Astrocyte (in vitro differentiated cells and primary cell): ENCODE results near the gene BAHCC1. TPM values are rescaled to one million over a fixed set of nuclear protein-coding genes. Genes with fewer than 3 reads are reported as not detected.

Experiments
- DNase-seq: peaks from one replicate; pipeline ENCODE4 v3.0.0-alpha.2; 2010; ENCODE audit warnings: low read depth
- FAIRE-seq: peaks from 2 replicates; lab custom pipeline; 2011; peaks lifted over from hg19 to GRCh38; lab: Jason Lieb, UNC
- H2AFZ ChIP-seq: 2 replicates; pipeline ENCODE4 v1.6.0; 2012; ENCODE audit warnings: low read depth, low read length, inconsistent platforms
- H3K27ac ChIP-seq: 2 replicates; pipeline ENCODE4 v1.5.1; 2011; ENCODE audit warnings: low read depth, low read length, inconsistent platforms
- H3K27me3 ChIP-seq: 2 replicates; pipeline ENCODE4 v1.6.0; 2011; ENCODE audit warnings: low read length, inconsistent platforms; ENCODE audit not compliant: insufficient read depth
- H3K36me3 ChIP-seq: 2 replicates; pipeline ENCODE4 v1.5.1; 2011; ENCODE audit warnings: low read length, inconsistent platforms; ENCODE audit not compliant: insufficient read depth
- H3K4me1 ChIP-seq: 2 replicates; pipeline ENCODE4 v1.5.1; 2011; ENCODE audit warnings: low read length, inconsistent platforms; ENCODE audit not compliant: insufficient read depth
- H3K4me2 ChIP-seq: 2 replicates; pipeline ENCODE4 v1.6.0; 2012; ENCODE audit warnings: low read length, inconsistent platforms
- H3K4me3 ChIP-seq: 2 replicates; pipeline ENCODE4 v1.5.1; 2011; ENCODE audit warnings: low read depth, mild to moderate bottlenecking, low read length, inconsistent platforms; ENCODE audit not compliant: insufficient read depth
- H3K79me2 ChIP-seq: 2 replicates; pipeline ENCODE4 v1.6.0; 2012; ENCODE audit warnings: mild to moderate bottlenecking, low read length, inconsistent platforms; ENCODE audit not compliant: insufficient read depth
- H3K9ac ChIP-seq: 2 replicates; pipeline ENCODE4 v1.6.0; 2012; ENCODE audit warnings: mild to moderate bottlenecking, low read length, inconsistent platforms
- H3K9me3 ChIP-seq: 2 replicates; pipeline ENCODE4 v1.5.1; 2012; ENCODE audit warnings: low read depth, mild to moderate bottlenecking, low read length, inconsistent platforms; ENCODE audit not compliant: insufficient read depth
- H4K20me1 ChIP-seq: 2 replicates; pipeline ENCODE4 v1.6.0; 2012; ENCODE audit warnings: low read length, inconsistent platforms; ENCODE audit not compliant: insufficient read depth
- H3K27ac Mint-ChIP-seq: one replicate; pipeline ENCODE4 v1.8.0; 2021; ENCODE audit warnings: mild to moderate bottlenecking, mixed read lengths; ENCODE audit not compliant: unreplicated experiment
- H3K27me3 Mint-ChIP-seq: one replicate; pipeline ENCODE4 v1.8.0; 2021; ENCODE audit warnings: low read depth, mixed read lengths; ENCODE audit not compliant: unreplicated experiment
- H3K36me3 Mint-ChIP-seq: one replicate; pipeline ENCODE4 v1.8.0; 2021; ENCODE audit warnings: low read depth, mixed read lengths; ENCODE audit not compliant: unreplicated experiment
- H3K4me1 Mint-ChIP-seq: one replicate; pipeline ENCODE4 v1.8.0; 2021; ENCODE audit warnings: low read depth, mixed read lengths; ENCODE audit not compliant: unreplicated experiment
- H3K4me3 Mint-ChIP-seq: one replicate; pipeline ENCODE4 v1.8.0; 2021; ENCODE audit warnings: mild to moderate bottlenecking, moderate library complexity, mixed read lengths; ENCODE audit not compliant: unreplicated experiment
- H3K9me3 Mint-ChIP-seq: one replicate; pipeline ENCODE4 v1.8.0; 2021; ENCODE audit warnings: mild to moderate bottlenecking, mixed read lengths; ENCODE audit not compliant: unreplicated experiment
- EZH2 ChIP-seq: IDR thresholded peaks from 2 replicates; pipeline ENCODE4 v1.6.1; 2012; ENCODE audit warnings: mild to moderate bottlenecking, low read length, inconsistent platforms; ENCODE audit not compliant: insufficient read depth
- total RNA-seq: library from RNA; stranded (reverse); gene quantifications from 2 replicates; pipeline ENCODE4 v1.2.1, GENCODE V29; 2021
- TF ChIP-seq, protein P1 (sequence below): IDR thresholded peaks from 2 replicates; pipeline ENCODE4 v1.5.1; 2011; ENCODE audit warnings: low read depth, mild to moderate bottlenecking, inconsistent platforms, low read length, moderate library complexity; ENCODE audit not compliant: insufficient read depth

BAHCC1 gene
- total RNA-seq, 1 donor from 2014 or later, result 18.5 TPM

DNA sequence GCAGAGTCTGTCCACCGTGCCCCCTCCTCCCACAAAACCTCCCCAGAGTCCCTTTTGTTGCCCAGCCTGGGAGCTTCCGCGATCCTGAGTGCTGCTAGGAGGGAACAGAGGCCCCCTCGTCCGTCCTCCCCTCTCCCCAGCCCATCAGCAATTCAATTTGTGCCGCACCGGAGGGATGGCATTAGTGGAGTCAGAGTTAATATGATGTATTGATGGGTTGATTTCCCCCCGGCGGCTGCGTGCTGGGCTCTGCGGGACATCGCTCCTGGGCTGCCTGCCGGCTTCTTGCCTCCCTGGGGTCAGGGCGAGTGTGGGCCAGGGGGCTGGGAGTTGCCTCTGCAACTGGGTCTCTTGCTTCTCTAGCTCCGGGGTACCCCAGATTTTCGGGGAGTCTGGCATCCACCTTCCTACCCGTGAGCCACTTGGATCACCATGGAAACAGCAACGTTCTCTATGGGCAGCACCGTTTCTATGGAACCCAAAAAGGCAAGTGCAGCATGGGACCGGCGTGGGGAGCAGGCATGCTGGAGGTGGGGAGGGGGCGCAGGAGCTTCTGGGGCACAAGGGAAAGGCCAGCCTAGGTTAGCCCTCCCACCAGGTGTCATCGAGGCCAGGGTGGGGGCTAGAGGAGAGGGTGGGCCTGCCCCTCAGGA, 42.9 kb downstream of the BAHCC1 start:
- Mint-ChIP-seq H3K4me1 (peaks cover 4% of the 10 kb centered on the region), H3K4me3 (no peak overlapping the region), H3K27ac (no peak overlapping the region), H3K36me3 (peaks cover 2% of the 10 kb centered on the region), H3K27me3 (peaks cover 5% of the 10 kb centered on the region), H3K9me3 (no peaks in the 10 kb centered on the region)
- H3K27me3 ChIP-seq, result no peaks in the 10 kb centered on the region
- no peak overlapping the region for H2AFZ ChIP-seq
- H4K20me1 ChIP-seq, result peaks cover 20% of the 10 kb centered on the region
- no peak overlapping the region for H3K4me3 ChIP-seq
- peaks cover 5% of the 10 kb centered on the region for H3K4me1 ChIP-seq
- DNase-seq (no peak), FAIRE-seq (no peak)
- no peaks in the 10 kb centered on the region for H3K9me3 ChIP-seq
- H3K79me2 ChIP-seq, result no peaks in the 10 kb centered on the region
- H3K9ac ChIP-seq, result no peak overlapping the region
- H3K4me2 ChIP-seq, result no peak overlapping the region
- no peak for TF ChIP-seq EZH2
- TF ChIP-seq, protein P1, sequence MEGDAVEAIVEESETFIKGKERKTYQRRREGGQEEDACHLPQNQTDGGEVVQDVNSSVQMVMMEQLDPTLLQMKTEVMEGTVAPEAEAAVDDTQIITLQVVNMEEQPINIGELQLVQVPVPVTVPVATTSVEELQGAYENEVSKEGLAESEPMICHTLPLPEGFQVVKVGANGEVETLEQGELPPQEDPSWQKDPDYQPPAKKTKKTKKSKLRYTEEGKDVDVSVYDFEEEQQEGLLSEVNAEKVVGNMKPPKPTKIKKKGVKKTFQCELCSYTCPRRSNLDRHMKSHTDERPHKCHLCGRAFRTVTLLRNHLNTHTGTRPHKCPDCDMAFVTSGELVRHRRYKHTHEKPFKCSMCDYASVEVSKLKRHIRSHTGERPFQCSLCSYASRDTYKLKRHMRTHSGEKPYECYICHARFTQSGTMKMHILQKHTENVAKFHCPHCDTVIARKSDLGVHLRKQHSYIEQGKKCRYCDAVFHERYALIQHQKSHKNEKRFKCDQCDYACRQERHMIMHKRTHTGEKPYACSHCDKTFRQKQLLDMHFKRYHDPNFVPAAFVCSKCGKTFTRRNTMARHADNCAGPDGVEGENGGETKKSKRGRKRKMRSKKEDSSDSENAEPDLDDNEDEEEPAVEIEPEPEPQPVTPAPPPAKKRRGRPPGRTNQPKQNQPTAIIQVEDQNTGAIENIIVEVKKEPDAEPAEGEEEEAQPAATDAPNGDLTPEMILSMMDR, result no peak
- no peaks in the 10 kb centered on the region for H3K36me3 ChIP-seq
- no peak overlapping the region for H3K27ac ChIP-seq

DNA sequence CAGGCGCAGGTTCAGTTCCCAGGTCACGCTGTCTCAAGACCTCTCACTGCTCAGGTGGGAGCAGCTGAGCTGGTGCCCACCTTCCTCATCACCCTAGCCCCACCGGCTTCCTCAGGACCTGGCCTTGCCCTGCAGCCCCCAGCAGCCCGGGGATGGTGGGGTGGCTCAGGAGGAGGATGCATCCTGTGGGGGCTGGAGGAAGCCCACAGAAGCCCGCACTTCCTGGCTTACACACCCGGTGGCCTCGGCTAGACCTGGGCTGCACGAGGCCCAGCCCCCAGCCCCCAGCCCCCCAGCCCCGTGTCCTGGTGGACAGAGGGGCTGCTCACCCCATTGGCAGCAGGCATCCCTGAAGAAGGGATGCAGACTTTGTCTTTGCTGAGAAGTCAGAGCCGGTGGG, 43.4 kb downstream of the BAHCC1 start:
- Mint-ChIP-seq H3K27ac (no peak overlapping the region), H3K27me3 (peaks cover 5% of the 10 kb centered on the region), H3K36me3 (peaks cover 2% of the 10 kb centered on the region), H3K4me1 (peaks cover 4% of the 10 kb centered on the region), H3K4me3 (no peak overlapping the region), H3K9me3 (no peaks in the 10 kb centered on the region)
- H3K27ac ChIP-seq, result no peak overlapping the region
- no peak overlapping the region for H3K9ac ChIP-seq
- peaks cover 14% of the 10 kb centered on the region for H4K20me1 ChIP-seq
- TF ChIP-seq, protein P1, result no peak
- TF ChIP-seq EZH2, result no peak
- H3K4me2 ChIP-seq, result no peak overlapping the region
- H3K36me3 ChIP-seq, result no peaks in the 10 kb centered on the region
- H3K4me3 ChIP-seq, result no peak overlapping the region
- H3K79me2 ChIP-seq, result no peaks in the 10 kb centered on the region
- no peak for FAIRE-seq
- H3K27me3 ChIP-seq, result no peaks in the 10 kb centered on the region
- no peak for DNase-seq
- H3K4me1 ChIP-seq, result peaks cover 5% of the 10 kb centered on the region
- no peaks in the 10 kb centered on the region for H3K9me3 ChIP-seq
- H2AFZ ChIP-seq, result no peak overlapping the region

DNA sequence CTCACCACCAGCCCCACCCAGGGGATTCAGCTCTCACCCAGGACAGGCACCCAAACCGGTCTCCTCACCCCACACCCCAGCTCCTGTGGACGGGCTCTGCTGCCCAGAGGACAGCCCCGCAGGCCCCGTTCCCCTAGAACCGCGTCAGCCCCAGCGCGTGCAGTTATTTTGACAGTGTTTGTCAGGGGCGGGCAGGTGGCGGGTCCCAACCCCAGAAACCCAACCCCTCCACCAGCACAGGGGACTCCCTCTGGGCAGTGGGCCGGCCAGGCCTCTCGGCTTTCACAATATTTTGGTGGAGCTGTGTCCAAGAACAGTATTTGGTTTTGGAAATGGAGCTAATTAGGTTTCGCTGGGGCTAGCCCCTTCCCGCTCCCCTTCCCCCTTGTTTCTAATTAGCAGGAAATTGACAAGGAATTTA, 44.8 kb downstream of the BAHCC1 start:
- H3K27me3 ChIP-seq, result no peaks in the 10 kb centered on the region
- H3K4me1 Mint-ChIP-seq, result peaks cover 2% of the 10 kb centered on the region
- no peaks in the 10 kb centered on the region for H3K36me3 ChIP-seq
- peaks cover 5% of the 10 kb centered on the region for H3K27me3 Mint-ChIP-seq
- no peak overlapping the region for H3K9ac ChIP-seq
- no peaks in the 10 kb centered on the region for H3K9me3 ChIP-seq
- no peak overlapping the region for H2AFZ ChIP-seq
- H3K36me3 Mint-ChIP-seq, result peaks cover 2% of the 10 kb centered on the region
- no peaks in the 10 kb centered on the region for H3K79me2 ChIP-seq
- no peak overlapping the region for H3K27ac Mint-ChIP-seq
- H3K4me1 ChIP-seq, result peaks cover 3% of the 10 kb centered on the region
- no peak overlapping the region for H3K4me3 Mint-ChIP-seq
- FAIRE-seq, result no peak
- H3K4me2 ChIP-seq, result no peak overlapping the region
- H4K20me1 ChIP-seq, result peaks cover 7% of the 10 kb centered on the region
- no peak overlapping the region for H3K4me3 ChIP-seq
- DNase-seq, result no peak
- no peak overlapping the region for H3K27ac ChIP-seq
- TF ChIP-seq, protein P1, result no peak
- TF ChIP-seq EZH2, result no peak
- H3K9me3 Mint-ChIP-seq, result no peaks in the 10 kb centered on the region
